ENCODE results near the gene KRT79.
"Not testable (repeated sequence)": the region's sequence is repeated elsewhere in the genome, so short reads cannot be mapped to it uniquely, and the experiment has no call there.

The KRT79 gene

GRCh38 chr12:52856787-52857186, 22.7 kb upstream of the KRT79 start:
- H3K27me3 ChIP-seq (ENCODE audit: control insufficient read depth, insufficient read depth, low read length) = no peaks in the 10 kb centered on the region
- no peaks in the 10 kb centered on the region for H3K4me1 ChIP-seq (ENCODE audit: control insufficient read depth, low read depth, low read length)
- H3K9ac ChIP-seq (ENCODE audit: low read length) = no peak overlapping the region
- H3K9me3 ChIP-seq (ENCODE audit: control insufficient read depth, low read depth, low read length) = no peaks in the 10 kb centered on the region
- H3K4me3 ChIP-seq (ENCODE audit: low read length) = no peak overlapping the region
- H3K36me3 ChIP-seq (ENCODE audit: control insufficient read depth, low read depth, low read length) = no peaks in the 10 kb centered on the region
- no peak overlapping the region for H3K27ac ChIP-seq (ENCODE audit: low read length)

- H3K27me3 ChIP-seq (ENCODE audit: control insufficient read depth, insufficient read depth, low read length); H3K4me3 ChIP-seq (ENCODE audit: low read length); H3K36me3 ChIP-seq (ENCODE audit: control insufficient read depth, low read depth, low read length); H3K27ac ChIP-seq (ENCODE audit: low read length); H3K9ac ChIP-seq (ENCODE audit: low read length); H3K9me3 ChIP-seq (ENCODE audit: control insufficient read depth, low read depth, low read length); H3K4me1 ChIP-seq (ENCODE audit: control insufficient read depth, low read depth, low read length): not testable (repeated sequence)
These were observed 22.0 kb upstream of the KRT79 start for GRCh38 chr12:52856077-52856476.

- H3K4me3 ChIP-seq (ENCODE audit: low read length) = no peak overlapping the region
- H3K4me1 ChIP-seq (ENCODE audit: control insufficient read depth, low read depth, low read length) = no peaks in the 10 kb centered on the region
- H3K27ac ChIP-seq (ENCODE audit: low read length) = no peak overlapping the region
- no peak overlapping the region for H3K9ac ChIP-seq (ENCODE audit: low read length)
- H3K27me3 ChIP-seq (ENCODE audit: control insufficient read depth, insufficient read depth, low read length) = no peaks in the 10 kb centered on the region
- no peaks in the 10 kb centered on the region for H3K9me3 ChIP-seq (ENCODE audit: control insufficient read depth, low read depth, low read length)
- H3K36me3 ChIP-seq (ENCODE audit: control insufficient read depth, low read depth, low read length) = no peaks in the 10 kb centered on the region
These were observed 17.7 kb upstream of the KRT79 start for GRCh38 chr12:52851787-52852186.

- Histone ChIP-seq H3K36me3 (ENCODE audit: control insufficient read depth, low read depth, low read length) (no peaks in the 10 kb centered on the region), H3K27ac (ENCODE audit: low read length) (no peak overlapping the region), H3K4me1 (ENCODE audit: control insufficient read depth, low read depth, low read length) (no peaks in the 10 kb centered on the region), H3K9ac (ENCODE audit: low read length) (no peak overlapping the region), H3K27me3 (ENCODE audit: control insufficient read depth, insufficient read depth, low read length) (no peaks in the 10 kb centered on the region), H3K4me3 (ENCODE audit: low read length) (no peak overlapping the region), H3K9me3 (ENCODE audit: control insufficient read depth, low read depth, low read length) (no peaks in the 10 kb centered on the region)
These were observed 16.6 kb upstream of the KRT79 start for GRCh38 chr12:52850681-52851080.

- Histone ChIP-seq H3K9me3 (ENCODE audit: control insufficient read depth, low read depth, low read length) (no peaks in the 10 kb centered on the region), H3K27me3 (ENCODE audit: control insufficient read depth, insufficient read depth, low read length) (no peaks in the 10 kb centered on the region)
These were observed 15.4 kb upstream of the KRT79 start for GRCh38 chr12:52849511-52849910.

GRCh38 chr12:52848661-52849255, 14.6 kb upstream of the KRT79 start, which contains the start of gene KRT78:
TSS of gene KRT78 (minus strand) at chr12:52848994. CDS start at chr12:52848930, 64 bp downstream.
- H3K4me1 ChIP-seq (ENCODE audit: control insufficient read depth, low read depth, low read length) = no peaks in the 10 kb centered on the region
- no peak within 1 kb of the TSS for H3K27ac ChIP-seq (ENCODE audit: low read length)
- H3K36me3 ChIP-seq (ENCODE audit: control insufficient read depth, low read depth, low read length) = no peaks in the 10 kb centered on the region
- H3K4me3 ChIP-seq (ENCODE audit: low read length) = no peak within 1 kb of the TSS
- H3K27me3 ChIP-seq (ENCODE audit: control insufficient read depth, insufficient read depth, low read length) = no peaks in the 10 kb centered on the region
- no peak within 1 kb of the TSS for H3K9ac ChIP-seq (ENCODE audit: low read length)
- H3K9me3 ChIP-seq (ENCODE audit: control insufficient read depth, low read depth, low read length) = no peaks in the 10 kb centered on the region

More at GRCh38 chr12:52849511-52849910, 15.4 kb upstream of the KRT79 start:
- Histone ChIP-seq H3K4me1 (ENCODE audit: control insufficient read depth, low read depth, low read length) (no peaks in the 10 kb centered on the region), H3K27ac (ENCODE audit: low read length) (no peak overlapping the region), H3K4me3 (ENCODE audit: low read length) (no peak overlapping the region), H3K36me3 (ENCODE audit: control insufficient read depth, low read depth, low read length) (no peaks in the 10 kb centered on the region), H3K9ac (ENCODE audit: low read length) (no peak overlapping the region)

GRCh38 chr12:52847335-52848102, 13.4 kb upstream of the KRT79 start:
- no peaks in the 10 kb centered on the region for H3K27me3 ChIP-seq (ENCODE audit: control insufficient read depth, insufficient read depth, low read length)
- no peaks in the 10 kb centered on the region for H3K36me3 ChIP-seq (ENCODE audit: control insufficient read depth, low read depth, low read length)
- H3K27ac ChIP-seq (ENCODE audit: low read length) = no peak overlapping the region
- H3K9me3 ChIP-seq (ENCODE audit: control insufficient read depth, low read depth, low read length) = no peaks in the 10 kb centered on the region
- H3K9ac ChIP-seq (ENCODE audit: low read length) = no peak overlapping the region
- no peak overlapping the region for H3K4me3 ChIP-seq (ENCODE audit: low read length)
- H3K4me1 ChIP-seq (ENCODE audit: control insufficient read depth, low read depth, low read length) = no peaks in the 10 kb centered on the region

GRCh38 chr12:52846356-52846970, 12.4 kb upstream of the KRT79 start:
- Histone ChIP-seq H3K4me1 (ENCODE audit: control insufficient read depth, low read depth, low read length) (no peaks in the 10 kb centered on the region), H3K9me3 (ENCODE audit: control insufficient read depth, low read depth, low read length) (no peaks in the 10 kb centered on the region), H3K9ac (ENCODE audit: low read length) (no peak overlapping the region), H3K36me3 (ENCODE audit: control insufficient read depth, low read depth, low read length) (no peaks in the 10 kb centered on the region), H3K4me3 (ENCODE audit: low read length) (no peak overlapping the region), H3K27ac (ENCODE audit: low read length) (no peak overlapping the region), H3K27me3 (ENCODE audit: control insufficient read depth, insufficient read depth, low read length) (no peaks in the 10 kb centered on the region)

GRCh38 chr12:52845946-52846345, 11.8 kb upstream of the KRT79 start:
- Histone ChIP-seq H3K4me3 (ENCODE audit: low read length) (no peak overlapping the region), H3K27ac (ENCODE audit: low read length) (no peak overlapping the region), H3K36me3 (ENCODE audit: control insufficient read depth, low read depth, low read length) (no peaks in the 10 kb centered on the region), H3K4me1 (ENCODE audit: control insufficient read depth, low read depth, low read length) (no peaks in the 10 kb centered on the region), H3K9me3 (ENCODE audit: control insufficient read depth, low read depth, low read length) (no peaks in the 10 kb centered on the region), H3K9ac (ENCODE audit: low read length) (no peak overlapping the region), H3K27me3 (ENCODE audit: control insufficient read depth, insufficient read depth, low read length) (no peaks in the 10 kb centered on the region)

GRCh38 chr12:52844386-52844785, 10.3 kb upstream of the KRT79 start:
- Histone ChIP-seq H3K9ac (ENCODE audit: low read length) (no peak overlapping the region), H3K27me3 (ENCODE audit: control insufficient read depth, insufficient read depth, low read length) (no peaks in the 10 kb centered on the region), H3K4me3 (ENCODE audit: low read length) (no peak overlapping the region), H3K9me3 (ENCODE audit: control insufficient read depth, low read depth, low read length) (no peaks in the 10 kb centered on the region), H3K27ac (ENCODE audit: low read length) (no peak overlapping the region), H3K4me1 (ENCODE audit: control insufficient read depth, low read depth, low read length) (no peaks in the 10 kb centered on the region), H3K36me3 (ENCODE audit: control insufficient read depth, low read depth, low read length) (no peaks in the 10 kb centered on the region)

GRCh38 chr12:52839436-52840105, 5.5 kb upstream of the KRT79 start:
- Histone ChIP-seq H3K27ac (ENCODE audit: low read length) (no peak overlapping the region), H3K4me1 (ENCODE audit: control insufficient read depth, low read depth, low read length) (no peaks in the 10 kb centered on the region), H3K4me3 (ENCODE audit: low read length) (no peak overlapping the region), H3K27me3 (ENCODE audit: control insufficient read depth, insufficient read depth, low read length) (no peaks in the 10 kb centered on the region), H3K36me3 (ENCODE audit: control insufficient read depth, low read depth, low read length) (no peaks in the 10 kb centered on the region), H3K9me3 (ENCODE audit: control insufficient read depth, low read depth, low read length) (no peaks in the 10 kb centered on the region), H3K9ac (ENCODE audit: low read length) (no peak overlapping the region)

All from iPS-18a (cell line).